Cardiac septum (tissue), 1 donor: Measurements from ENCODE around the gene UNC119B. TPM values are rescaled to one million over a fixed set of nuclear protein-coding genes. Genes with fewer than 3 reads are reported as not detected.

Experiments used
- DNase-seq: peaks from one replicate; pipeline ENCODE4 v3.0.0-alpha.2; 2020; ENCODE audit warnings: low spot score
- intact Hi-C: fragments of 100-400 bp; cut with DNase I; formaldehyde crosslinking; loops from one replicate; pipeline ENCODE4 v1.14.0; 2022
- total RNA-seq: library from RNA; stranded (reverse); fragmentation: NEBNext Ultra II Directional; extraction: Animal tissue kit (Norgen Biotek cat#: 25700); gene quantifications from one replicate; pipeline ENCODE4 v1.2.1, GENCODE V29; 2021
- donor health status: DM: no; HTN: no; CAD: no.

The UNC119B gene
- total RNA-seq, 1 donor from 2014 or later, result 10.9 TPM

DNA sequence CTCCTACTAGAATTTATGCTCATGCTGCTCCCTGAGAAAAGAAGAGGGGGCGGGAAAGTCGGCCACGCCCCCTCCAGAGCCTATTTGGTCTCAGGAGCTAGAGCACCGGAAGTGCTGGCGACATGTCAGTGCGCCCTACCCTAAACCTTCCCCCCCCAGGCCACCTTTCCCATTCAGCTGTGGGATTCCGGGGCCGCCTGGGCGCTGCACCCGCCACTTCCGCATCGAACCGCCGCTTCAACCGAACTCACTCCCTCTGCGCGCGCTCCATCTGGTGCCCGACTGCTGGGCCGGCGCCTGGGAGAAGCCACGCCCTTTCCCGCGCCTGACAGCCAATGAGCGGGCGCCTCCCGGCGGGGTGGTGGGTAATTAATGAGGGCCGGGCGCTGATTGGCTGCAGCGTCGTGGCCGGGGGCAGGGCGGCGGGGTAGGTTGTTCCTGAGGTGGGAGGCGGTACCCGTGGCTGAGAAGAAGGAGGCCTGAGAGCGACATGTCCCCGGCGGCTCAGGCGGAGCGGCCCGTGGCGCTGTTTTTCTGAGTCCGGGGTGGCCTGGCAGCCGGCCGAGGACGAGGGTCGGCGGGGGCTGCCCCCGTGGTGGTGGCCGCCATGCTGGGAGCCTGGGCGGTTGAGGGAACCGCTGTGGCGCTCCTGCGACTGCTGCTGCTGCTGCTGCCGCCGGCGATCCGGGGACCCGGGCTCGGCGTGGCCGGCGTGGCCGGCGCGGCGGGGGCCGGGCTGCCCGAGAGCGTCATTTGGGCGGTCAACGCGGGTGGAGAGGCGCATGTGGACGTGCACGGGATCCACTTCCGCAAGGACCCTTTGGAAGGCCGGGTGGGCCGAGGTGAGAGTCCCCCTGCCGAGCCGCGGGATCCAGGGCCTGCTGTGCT, 23.3 kb upstream of the UNC119B start, which contains the start of gene MLEC:
TSS of gene MLEC (plus strand) at position 460 of the 888 bp plus-strand sequence. CDS start at position 608, 148 bp downstream.
- DNase-seq, result peak; percentile 99
- intact Hi-C loops, result loop anchor here (2.0 kb wide), 2 partner anchors 24 to 38 kb away; partner anchors contain the start of gene UNC119B

GRCh38 chr12:120687578-120688289, 22.5 kb upstream of the UNC119B start:
- DNase-seq, result no peak
- intact Hi-C loops, result loop anchor here (2.0 kb wide), 2 partner anchors 23 to 39 kb away; partner anchors contain the start of gene UNC119B

GRCh38 chr12:120688527-120689071, 21.7 kb upstream of the UNC119B start:
- intact Hi-C loops, result no loop called here
- no peak for DNase-seq

DNA sequence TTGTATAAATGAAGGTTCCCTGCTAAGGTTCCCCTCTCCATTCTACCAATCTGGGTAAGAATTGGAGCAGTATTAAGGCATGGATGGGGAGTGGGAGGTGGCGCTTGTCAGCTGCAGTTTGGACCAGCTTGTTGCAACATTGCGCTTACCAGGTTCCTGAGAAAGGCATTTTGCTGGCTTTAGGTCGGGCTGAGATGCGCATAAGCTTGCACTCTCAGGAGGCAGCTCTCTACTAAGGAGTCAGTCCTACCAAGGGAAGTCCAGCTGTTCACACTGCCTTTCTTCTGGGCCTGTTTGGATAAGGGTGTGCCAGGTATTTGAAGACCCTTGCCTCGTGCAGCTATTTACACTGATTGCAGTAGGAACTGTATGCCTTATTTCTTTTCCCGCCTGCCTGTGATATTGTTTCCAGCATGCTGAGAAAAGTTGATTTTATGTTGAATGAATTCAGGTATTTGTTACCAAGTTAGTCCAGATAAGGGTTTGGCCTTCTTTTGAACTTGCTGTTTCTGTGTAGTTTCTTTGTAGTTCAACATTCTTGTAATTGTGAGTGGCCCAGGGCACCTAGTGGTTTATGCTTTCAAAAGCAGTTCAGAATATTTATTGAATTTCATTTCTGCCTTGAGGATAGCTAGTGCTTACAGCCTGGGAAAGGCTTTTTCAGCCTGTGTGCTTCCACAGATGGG, 20.7 kb upstream of the UNC119B start:
- no peak for DNase-seq
- intact Hi-C loops, result no loop called here

- intact Hi-C loops, result no loop called here
Observed at GRCh38 chr12:120690083-120690450, 20.2 kb upstream of the UNC119B start.

GRCh38 chr12:120690978-120691377, 19.3 kb upstream of the UNC119B start:
- intact Hi-C loops, result no loop called here
- DNase-seq, result no peak

More at GRCh38 chr12:120690083-120690450, 20.2 kb upstream of the UNC119B start:
- DNase-seq, result no peak

DNA sequence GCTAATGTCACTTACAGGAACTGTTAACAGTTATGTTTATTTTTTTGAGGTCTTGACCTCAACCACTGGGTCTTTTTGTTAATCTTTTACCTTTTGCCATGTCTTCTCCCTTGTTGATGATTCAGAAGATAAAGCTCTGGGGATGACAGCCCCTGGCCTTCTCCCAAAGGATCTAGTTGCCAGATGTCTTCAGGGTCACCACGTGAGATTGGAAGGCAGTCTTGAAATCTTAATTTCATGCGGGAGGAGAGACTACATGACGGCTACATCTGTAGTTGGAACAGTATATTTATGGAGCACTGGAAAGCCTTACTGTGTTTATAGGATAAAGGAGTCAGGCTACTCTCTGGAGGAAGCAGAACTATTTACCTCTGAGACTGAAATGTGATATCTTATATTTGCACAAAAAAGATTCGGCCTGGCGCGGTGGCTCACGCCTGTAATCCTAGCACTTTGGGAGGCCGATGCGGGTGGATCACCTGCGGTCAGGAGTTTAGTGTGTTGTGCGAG, 17.7 kb upstream of the UNC119B start:
- DNase-seq, result no peak
- intact Hi-C loops, result no loop called here

GRCh38 chr12:120693848-120694247, 16.4 kb upstream of the UNC119B start:
- intact Hi-C loops, result no loop called here

DNA sequence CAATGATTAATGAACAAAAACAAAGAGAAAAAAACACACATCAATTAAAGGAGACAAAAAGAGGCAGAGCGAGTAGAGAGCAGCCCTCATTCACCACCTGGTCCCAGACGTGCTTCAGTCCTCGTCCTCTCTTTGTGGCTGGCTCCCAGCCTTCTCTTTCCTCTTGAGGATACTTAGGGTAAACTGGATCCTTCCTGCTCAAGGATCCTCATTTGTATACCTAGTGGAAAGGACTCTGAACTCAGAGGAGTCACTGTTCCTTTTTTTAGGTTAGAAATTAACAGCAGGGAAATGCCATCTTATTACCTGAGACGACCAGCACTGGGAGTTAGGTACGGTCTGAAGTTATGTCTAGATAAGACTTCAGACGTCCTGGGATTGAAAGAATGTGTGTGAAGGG, 13.6 kb upstream of the UNC119B start:
- intact Hi-C loops, result no loop called here
- DNase-seq, result no peak

More at GRCh38 chr12:120693848-120694247, 16.4 kb upstream of the UNC119B start:
- no peak for DNase-seq

- no peak for DNase-seq
- intact Hi-C loops, result no loop called here
Observed at GRCh38 chr12:120697344-120697743, 12.9 kb upstream of the UNC119B start.

- no peak for DNase-seq
- intact Hi-C loops, result no loop called here
Observed at GRCh38 chr12:120698665-120699064, 11.6 kb upstream of the UNC119B start.

GRCh38 chr12:120699553-120699952, 10.7 kb upstream of the UNC119B start:
- intact Hi-C loops, result no loop called here
- no peak for DNase-seq

GRCh38 chr12:120700886-120701285, 9.4 kb upstream of the UNC119B start:
- intact Hi-C loops, result no loop called here
- no peak for DNase-seq

- intact Hi-C loops, result no loop called here
- DNase-seq, result peak; percentile 27
Observed at GRCh38 chr12:120702637-120703036, 7.6 kb upstream of the UNC119B start.

DNA sequence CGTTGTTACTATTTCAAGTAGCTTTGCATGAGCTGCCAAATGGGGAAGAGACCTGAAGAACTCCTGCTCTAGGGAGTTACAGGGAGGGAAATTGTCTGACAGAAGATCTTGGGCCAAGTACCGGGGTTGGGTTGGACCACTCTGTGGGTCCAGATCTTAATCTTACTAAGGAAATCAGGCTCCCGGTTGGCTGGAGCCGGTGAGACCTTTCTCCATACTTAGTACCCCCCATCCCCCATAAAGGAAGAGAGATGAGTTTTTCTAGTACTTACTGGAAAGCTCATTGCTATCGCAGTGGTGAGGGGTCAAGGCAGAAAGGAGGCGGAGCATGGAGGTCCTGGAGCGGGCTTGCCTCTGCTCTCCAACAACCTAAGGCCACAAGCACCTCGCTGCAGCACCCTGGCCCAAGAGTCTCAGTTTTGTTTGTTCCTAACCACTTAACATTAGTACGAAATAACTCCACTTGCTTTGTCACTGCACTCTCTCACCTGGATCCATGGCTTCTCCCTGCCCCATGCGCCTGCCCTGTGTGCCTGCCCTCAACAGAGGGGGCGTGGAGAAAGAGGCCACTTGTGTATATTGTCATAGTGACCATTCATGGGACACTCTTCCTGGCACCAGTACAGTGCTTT, 6.8 kb upstream of the UNC119B start:
- DNase-seq, result peak; percentile 67
- intact Hi-C loops, result no loop called here

GRCh38 chr12:120705618-120706017, 4.6 kb upstream of the UNC119B start:
- DNase-seq, result no peak
- intact Hi-C loops, result no loop called here

- intact Hi-C loops, result no loop called here
- DNase-seq, result no peak
Observed at GRCh38 chr12:120706029-120706428, 4.2 kb upstream of the UNC119B start.

GRCh38 chr12:120708651-120709050, 1.6 kb upstream of the UNC119B start:
- intact Hi-C loops, result no loop called here
- no peak for DNase-seq

- no peak for DNase-seq
Observed at GRCh38 chr12:120710805-120711296, 593 bp downstream of the UNC119B start.

More at GRCh38 chr12:120710805-120711296, 593 bp downstream of the UNC119B start:
- intact Hi-C loops, result loop anchor here (2.0 kb wide), 1 partner anchor 24 kb away; the partner anchor contains the start of gene MLEC
